ENCODE data around the gene CASP1.
"Not testable (repeated sequence)": the region's sequence is repeated elsewhere in the genome, so short reads cannot be mapped to it uniquely, and the experiment has no call there.

Gene CASP1

DNA sequence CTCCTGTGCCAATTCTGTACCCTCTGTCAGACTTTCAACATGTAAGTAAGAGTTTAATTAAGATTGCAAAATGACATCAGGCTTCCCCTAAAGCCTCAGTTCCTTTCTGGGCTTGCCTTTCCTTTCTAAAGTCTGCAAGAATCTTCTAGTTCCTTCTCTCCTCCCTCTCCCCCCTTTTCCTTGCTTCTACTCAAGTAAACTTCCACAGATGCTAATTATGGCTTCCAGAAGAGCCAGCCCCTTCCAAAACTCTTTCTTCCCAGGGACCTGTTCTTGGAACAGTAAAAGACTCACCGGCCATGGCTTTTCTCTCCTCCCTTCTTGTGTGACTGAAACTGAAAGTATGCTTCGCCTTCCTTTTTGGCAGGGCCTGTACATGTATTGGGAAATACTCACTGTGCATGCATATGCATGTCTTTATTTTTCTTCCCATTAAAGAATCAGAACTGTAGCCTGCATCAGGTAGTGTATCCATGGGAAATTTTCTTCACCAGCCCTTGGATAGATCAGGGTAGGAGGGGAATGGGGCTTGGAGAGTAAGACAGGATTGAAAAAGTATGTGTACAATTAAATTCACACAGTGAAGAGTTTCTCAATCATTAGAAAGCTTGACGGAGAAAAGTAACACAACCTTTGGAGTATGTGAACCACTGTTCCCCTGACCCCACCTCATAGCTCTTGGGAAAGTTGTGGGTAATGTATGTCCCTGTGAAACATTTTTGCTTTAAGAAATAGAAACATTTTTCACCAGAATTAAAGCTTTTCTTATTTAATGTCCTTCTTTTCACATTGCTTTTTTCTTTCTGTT lies at the start of gene CASP1:
Gene CASP1 (minus strand): TSS at position 332 of the 808 bp plus-strand sequence. CDS start 31 bp downstream, at position 301.
- no peak for DNase-seq (ENCODE audit: low read depth)

- DNase-seq (ENCODE audit: low read depth): no peak
These were observed 46.6 kb upstream of the CASP1 start for GRCh38 chr11:105081412-105082150.

DNA sequence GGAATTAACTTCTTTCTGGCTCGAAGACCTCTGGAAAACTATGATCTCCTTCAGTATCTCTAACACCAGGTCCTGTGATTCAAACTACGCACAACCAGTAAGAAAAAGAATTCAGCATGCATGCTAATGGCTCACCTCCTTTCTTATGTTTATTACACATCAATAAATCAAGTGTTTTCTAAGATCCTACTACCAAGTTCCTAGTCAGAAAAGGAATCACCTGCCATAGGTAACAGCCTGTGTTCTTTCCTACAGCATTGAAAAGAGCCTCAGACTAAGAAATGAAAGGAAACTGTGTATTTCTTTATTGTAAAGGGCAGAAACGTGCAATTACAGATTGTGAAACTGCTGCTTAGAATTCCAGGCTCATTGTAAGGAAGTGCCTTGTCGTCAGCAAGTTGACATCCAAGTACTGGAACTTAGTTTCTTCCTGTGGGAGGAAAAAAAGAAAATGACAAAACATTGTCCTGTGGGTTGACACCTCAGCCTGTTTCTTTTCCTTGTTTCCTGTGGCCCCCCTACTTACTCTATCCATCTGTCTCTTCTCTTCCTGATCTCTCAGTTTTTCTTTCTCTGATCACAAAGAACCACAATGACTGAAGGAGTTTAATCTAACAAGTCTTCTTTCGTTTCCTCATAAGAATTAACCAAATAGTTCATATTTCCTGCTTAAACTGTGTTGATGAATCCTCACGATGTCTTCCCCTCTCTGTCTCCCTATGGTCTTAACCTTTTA lies 45.4 kb upstream of the CASP1 start:
- not testable (repeated sequence) for DNase-seq (ENCODE audit: low read depth)

- DNase-seq (ENCODE audit: low read depth): no peak
These were observed 43.3 kb upstream of the CASP1 start for GRCh38 chr11:105078283-105078682.

DNA sequence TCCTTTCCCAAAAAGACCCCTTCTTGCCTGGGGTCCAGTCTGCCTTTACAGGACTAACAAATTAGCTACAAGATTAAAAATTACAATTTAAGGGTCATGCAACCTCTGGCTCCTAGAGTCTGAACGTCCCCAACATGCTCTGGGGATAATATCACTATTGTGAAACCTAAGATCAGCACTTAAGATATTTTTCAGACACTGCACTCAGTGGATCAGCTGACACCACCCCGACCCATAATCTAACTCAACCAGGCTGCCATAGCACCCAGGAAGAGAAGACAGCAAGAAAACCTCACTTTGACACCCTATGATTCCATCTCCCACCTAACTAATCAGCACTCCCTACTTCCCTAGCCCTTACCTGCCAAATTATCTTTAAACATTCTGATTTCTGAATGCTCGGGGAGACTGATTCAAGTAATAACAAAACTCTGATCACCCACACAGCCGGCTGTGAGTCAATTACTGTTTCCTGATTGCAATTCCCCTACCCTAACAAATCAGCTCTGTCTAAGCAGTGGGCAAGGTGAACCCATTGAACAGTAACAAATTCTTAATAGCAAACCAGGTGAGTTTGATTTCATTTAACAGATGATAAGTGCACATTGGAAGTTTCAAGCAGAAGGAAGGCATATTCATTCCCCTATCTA lies 42.3 kb upstream of the CASP1 start:
- not testable (repeated sequence) for DNase-seq (ENCODE audit: low read depth)

- no peak for DNase-seq (ENCODE audit: low read depth)
These were observed 39.2 kb upstream of the CASP1 start for GRCh38 chr11:105074166-105074530.

- DNase-seq (ENCODE audit: low read depth): no peak
These were observed 38.7 kb upstream of the CASP1 start for GRCh38 chr11:105073456-105074165.

DNA sequence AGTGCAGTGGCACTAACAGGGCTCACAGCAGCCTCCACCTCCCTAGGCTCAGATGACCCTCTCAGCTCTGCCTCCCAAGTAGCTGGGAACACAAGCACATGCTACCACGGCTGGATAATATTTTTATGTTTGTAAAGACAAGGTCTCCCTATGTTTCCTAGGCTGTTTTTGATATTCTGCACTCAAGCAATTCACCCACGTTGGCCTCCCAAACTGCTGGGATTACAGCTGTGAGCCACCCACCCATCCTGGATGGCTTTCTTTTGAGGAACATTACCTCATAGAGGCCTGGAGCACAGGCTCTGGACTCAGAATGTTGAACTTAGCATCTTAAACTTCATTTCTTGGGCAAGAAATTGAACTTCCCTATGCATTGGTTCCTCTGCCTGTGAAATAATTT lies 37.1 kb upstream of the CASP1 start:
- not testable (repeated sequence) for DNase-seq (ENCODE audit: low read depth)

DNA sequence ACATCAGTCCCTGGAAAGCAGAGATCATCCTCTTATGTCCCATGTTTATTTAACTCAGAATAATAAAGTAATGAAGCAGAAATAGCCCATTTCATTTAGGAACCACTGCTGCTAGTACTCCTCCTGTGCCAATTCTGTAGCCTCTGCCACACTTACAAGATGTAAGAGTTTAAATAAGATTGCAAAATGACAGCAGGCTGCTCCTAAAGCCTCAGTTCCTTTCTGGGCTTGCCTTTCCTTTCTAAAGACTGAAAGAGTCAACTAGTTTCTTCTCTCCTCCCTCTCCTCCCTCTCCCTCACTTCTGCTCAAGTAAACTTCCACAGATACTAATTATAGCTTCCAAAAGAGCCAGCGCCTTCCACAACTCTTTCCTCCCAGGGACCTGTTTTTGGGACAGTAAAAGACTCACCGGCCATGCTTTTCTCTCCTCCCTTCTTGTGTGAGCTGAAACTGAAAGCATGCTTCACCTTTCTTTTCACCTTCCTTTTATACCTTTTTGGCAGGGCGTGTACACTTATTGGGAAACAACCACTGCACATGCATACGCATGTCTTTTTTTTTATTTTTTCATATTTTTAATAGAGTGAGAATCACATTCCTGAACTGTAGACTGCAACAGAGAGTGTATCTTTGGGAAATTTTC lies 36.3 kb upstream of the CASP1 start:
- DNase-seq (ENCODE audit: low read depth): no peak

- no peak for DNase-seq (ENCODE audit: low read depth)
These were observed 35.4 kb upstream of the CASP1 start for GRCh38 chr11:105070306-105070705.

- DNase-seq (ENCODE audit: low read depth): not testable (repeated sequence)
These were observed 34.8 kb upstream of the CASP1 start for GRCh38 chr11:105069749-105070148.

GRCh38 chr11:105063245-105063941 lies 28.4 kb upstream of the CASP1 start:
- DNase-seq (ENCODE audit: low read depth): not testable (repeated sequence)

- no peak for DNase-seq (ENCODE audit: low read depth)
These were observed 22.5 kb upstream of the CASP1 start for GRCh38 chr11:105057432-105057831.

GRCh38 chr11:105056446-105056845 lies 21.5 kb upstream of the CASP1 start:
- DNase-seq (ENCODE audit: low read depth): no peak

GRCh38 chr11:105054723-105055493 lies 20.0 kb upstream of the CASP1 start:
- DNase-seq (ENCODE audit: low read depth): no peak

- no peak for DNase-seq (ENCODE audit: low read depth)
These were observed 17.5 kb upstream of the CASP1 start for GRCh38 chr11:105052487-105052886.

DNA sequence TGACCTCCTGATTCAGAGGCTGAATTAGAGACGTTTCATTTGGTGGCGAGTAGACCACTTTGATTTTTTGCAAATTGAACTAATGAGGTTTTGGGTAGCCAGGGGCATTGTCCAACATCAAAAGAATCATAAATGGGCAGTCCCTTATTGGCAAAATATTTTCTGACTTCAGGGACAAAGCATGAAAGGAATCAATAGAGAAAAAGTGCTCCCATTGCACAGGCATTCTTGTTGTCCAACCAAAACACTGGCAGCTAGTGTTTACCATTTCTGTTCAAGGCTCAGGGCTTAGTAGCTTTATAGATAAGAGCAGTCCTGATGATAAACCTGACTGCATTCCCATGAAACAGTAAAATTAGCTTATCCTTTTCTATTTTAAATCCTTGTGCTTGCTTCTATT lies 16.6 kb upstream of the CASP1 start:
- no peak for DNase-seq (ENCODE audit: low read depth)

DNA sequence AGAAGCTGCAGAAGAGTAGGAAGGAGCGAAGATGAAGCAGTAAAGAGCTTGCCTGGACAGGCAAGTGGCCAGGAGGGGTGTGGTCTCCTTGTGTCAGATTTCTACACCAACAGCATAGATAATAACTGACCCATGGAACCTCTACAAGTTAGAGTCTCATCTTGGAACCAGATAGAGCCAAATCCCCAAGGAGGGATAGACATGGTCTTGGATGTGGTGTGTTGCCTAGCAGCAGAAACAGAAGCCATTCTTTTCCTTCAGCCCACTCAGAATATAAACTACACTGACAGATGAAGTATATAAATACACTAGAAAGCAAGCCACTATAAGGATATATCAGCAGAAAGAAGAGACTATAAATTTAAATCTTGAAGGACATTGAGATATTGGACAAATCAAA lies 14.5 kb upstream of the CASP1 start:
- DNase-seq (ENCODE audit: low read depth): no peak

DNA sequence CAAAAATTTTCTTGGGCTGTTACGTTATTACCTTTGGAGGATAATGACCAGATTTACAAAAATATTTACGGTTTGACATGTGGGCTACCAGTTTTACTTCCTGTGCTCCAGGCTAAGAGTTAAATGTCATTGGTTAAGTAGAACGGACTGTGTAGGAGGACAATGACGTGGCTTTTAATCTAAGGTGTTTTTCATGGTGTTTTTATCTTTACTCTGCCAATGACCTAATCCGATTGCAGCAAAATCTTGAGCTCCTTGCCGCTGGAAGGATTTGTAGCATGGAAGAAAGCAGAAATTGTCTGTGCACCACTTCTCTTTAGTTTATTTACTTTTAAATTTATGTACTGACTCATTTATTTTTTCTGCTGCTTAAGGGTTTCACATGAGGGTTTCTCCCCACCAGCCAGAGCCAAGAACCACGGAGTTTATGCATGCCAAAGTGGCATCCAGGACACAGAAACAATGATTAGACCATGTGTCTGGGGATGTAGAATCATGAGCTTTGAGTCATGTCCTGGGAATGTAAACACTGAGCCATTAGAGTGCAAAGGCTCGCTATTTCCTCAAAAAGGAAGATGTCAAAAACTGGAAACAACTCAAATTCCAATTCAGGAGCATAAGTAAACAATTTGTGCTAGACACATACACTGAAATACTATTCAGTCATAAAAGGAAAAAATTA lies 12.1 kb upstream of the CASP1 start:
- no peak for DNase-seq (ENCODE audit: low read depth)

Measured in activated gamma-delta T cell treated with anti-CD3 and anti-CD28 coated beads, Interleukin-2, amount 50 U/mL, for 16 hours (primary cell).